ENCODE results near the gene CDC14A. TPM values are rescaled to one million over a fixed set of nuclear protein-coding genes. Genes with fewer than 3 reads are reported as not detected.

CDC14A gene
- total and polyA plus RNA-seq, 2 of the 8 experiments (the other 6 are each of a cell fraction or from before 2014, with no cell fraction given) = 3.2 to 8.9 TPM

DNA sequence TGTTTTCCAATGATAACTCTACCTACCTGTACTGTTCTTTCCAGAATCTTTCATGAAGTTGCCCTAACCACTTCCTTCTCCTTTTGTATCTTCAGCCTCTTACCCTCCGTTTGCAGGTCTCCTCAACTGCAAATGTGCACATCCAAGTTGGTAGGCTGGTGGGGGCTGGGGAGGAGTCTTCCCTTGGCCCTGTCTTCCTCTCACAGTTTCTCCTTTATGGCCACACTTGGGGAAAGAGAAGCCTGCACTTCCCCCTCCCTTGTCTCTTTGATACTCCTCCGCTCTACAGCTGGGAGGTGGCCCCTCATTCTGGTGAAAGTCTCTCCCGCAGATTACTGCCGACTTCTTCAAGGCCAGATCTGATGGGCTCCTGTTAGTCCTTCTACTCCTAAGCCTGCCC is 158.8 kb downstream of the CDC14A start (continued):
- no peak for TF ChIP-seq RXRA (IDR thresholded peaks at IDR 0.05; ENCODE audit: insufficient read depth, low read depth, low read length)
- no peak for TF ChIP-seq GTF2F1 (IDR thresholded peaks at IDR 0.05; ENCODE audit: borderline replicate concordance, low read depth, low read length)
- TF ChIP-seq CBX8 (IDR thresholded peaks at IDR 0.05; ENCODE audit: borderline replicate concordance, low read depth, low read length) = no peak
- TF ChIP-seq TBP (IDR thresholded peaks at IDR 0.05; ENCODE audit: low read depth, low read length) = no peak
- TF ChIP-seq RBBP5 (IDR thresholded peaks at IDR 0.05; ENCODE audit: borderline replicate concordance, low read depth, low read length) = no peak
- TF ChIP-seq KDM1A (IDR thresholded peaks at IDR 0.05; ENCODE audit: borderline replicate concordance, low read length) = no peak

All from H1 (cell line).